NCI-H2171 (cell line): ENCODE data around the gene MFAP3L.
"Not testable (repeated sequence)": the region's sequence is repeated elsewhere in the genome, so short reads cannot be mapped to it uniquely, and the experiment has no call there.

Experiments used
- DNase-seq: peaks from one replicate; lab custom pipeline; 2025; lab: John Stamatoyannopoulos, UW

The MFAP3L gene

DNA sequence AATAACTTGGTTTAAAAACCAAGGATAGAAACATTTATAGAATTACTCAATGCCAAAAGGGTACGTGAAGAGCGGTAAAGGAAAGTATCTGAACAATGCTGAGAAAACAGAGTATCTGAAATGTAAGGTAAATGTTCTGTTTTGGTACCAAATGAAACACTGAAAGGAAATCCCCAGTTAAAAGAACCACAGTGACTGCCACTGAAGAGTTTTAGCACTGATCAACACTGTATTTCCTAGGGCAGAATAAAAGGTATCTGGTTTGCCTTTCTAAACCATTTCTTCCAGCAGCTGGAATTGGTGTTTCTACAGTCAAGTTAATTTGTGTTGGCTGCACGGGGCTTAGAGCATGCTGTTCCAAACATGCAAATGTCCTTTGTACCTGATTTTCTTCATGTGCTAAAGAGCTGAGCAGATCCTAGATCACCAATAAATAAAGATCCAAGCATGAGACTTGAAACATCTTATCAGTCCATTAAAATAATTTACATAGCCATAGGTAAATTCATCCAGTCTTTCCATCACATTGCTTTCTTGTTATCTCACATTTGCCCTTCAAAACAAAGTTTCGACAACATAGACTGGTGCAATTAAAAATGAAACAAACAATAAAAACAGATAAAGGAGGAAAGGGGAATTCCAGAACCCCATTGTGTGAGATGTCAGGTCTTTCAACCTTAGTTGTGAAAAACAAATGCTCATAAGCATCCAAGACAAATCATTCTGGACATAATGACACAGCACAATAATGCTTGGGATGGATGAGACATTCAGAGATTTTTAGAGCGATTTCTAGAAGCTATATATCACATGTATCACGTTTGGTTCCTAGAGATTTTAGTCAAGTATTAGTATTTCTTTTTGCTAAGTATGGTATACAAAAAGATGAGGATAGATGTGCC, 38.6 kb downstream of the MFAP3L start:
- no peak for DNase-seq

DNA sequence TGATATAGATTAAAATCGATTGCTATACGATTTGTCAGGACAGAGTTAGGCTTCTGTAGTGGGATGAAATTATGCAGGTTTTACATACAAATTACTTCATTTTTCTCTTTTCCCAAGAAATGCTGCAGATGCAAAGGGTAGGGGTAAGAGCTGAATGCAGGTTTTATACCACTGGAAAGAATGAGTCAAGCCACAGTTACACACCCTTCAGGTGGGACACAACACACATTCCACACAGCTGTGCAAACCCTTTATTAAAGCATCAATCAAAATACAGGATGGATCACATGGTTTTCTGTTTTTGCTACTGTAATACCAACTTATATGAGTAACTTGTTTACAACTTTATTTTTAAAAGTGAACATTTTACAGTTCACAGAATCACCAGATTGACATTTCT, 39.8 kb downstream of the MFAP3L start:
- no peak for DNase-seq

DNA sequence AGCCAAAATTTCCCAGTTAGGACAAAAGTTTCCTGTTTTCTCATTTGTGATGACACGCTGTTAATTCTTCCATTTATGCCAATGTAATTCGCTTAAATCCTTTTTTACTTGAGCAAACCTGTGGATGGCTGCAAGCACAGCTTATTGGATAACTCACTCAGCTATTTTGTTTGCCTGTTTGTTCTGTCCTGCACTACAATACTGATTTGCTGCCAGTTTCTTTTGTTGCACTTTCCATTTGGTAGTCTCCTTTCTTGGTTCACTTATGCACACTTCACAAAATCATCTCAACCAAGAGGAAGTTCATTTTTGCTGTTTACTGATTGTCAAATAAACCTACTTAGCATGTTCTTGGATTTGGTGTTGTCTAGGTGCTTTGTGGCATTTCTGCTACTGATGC, 40.3 kb downstream of the MFAP3L start:
- no peak for DNase-seq

DNA sequence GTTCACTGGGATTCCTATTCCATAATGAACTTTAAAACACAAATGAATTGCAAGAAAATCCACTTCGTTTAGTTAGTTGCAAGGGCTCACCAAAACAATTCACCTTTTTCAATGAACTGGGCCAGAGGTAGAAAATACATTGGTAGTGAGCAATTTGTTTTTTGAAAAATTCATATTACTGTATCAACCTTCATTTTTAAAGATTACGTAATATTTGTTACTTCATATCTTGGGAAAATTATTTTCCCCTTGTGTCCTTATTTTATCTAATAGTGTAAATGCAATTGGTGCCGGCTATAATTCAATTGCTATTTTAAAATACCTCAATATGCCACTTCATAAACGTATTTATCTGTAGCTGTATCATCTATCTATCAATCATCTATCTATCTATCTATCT, 41.5 kb downstream of the MFAP3L start:
- DNase-seq = no peak

DNA sequence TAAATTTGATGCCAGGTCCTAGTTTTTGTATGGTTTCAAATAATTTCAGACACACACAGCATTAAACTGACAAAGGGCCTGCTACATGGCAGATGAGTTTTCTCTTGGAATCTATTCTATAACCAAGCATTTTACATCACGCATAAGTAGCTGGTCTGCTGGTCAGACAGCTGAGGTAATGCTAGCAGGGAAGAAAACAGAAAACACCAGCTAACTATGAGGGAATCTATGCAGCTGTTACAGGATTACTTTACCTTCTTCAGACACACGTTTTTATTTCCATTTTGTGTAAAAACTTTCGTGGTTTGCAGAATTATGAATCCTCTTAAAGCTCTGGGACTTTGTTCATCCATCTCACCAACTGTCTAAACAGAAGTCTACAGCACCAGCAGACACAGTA, 42.0 kb downstream of the MFAP3L start:
- no peak for DNase-seq

DNA sequence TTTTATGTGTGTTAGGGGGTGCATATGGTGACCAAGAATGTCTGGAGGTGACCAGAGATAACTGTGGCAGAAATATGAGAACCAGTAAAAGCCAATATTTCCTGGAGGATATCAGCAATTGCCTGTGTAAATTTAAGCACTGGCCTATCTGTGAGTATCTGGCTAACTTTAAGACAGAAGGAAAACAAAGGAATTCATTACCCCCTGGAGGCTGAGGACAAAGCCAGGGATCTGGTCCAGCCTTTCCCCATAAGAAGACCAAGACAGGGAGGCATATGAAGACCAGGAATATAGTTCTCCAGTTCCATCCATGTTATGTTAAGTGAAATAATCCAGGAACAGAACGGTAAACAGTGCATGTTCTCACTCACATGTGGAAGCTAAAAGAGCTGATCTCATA, 49.2 kb downstream of the MFAP3L start:
- DNase-seq = no peak

DNA sequence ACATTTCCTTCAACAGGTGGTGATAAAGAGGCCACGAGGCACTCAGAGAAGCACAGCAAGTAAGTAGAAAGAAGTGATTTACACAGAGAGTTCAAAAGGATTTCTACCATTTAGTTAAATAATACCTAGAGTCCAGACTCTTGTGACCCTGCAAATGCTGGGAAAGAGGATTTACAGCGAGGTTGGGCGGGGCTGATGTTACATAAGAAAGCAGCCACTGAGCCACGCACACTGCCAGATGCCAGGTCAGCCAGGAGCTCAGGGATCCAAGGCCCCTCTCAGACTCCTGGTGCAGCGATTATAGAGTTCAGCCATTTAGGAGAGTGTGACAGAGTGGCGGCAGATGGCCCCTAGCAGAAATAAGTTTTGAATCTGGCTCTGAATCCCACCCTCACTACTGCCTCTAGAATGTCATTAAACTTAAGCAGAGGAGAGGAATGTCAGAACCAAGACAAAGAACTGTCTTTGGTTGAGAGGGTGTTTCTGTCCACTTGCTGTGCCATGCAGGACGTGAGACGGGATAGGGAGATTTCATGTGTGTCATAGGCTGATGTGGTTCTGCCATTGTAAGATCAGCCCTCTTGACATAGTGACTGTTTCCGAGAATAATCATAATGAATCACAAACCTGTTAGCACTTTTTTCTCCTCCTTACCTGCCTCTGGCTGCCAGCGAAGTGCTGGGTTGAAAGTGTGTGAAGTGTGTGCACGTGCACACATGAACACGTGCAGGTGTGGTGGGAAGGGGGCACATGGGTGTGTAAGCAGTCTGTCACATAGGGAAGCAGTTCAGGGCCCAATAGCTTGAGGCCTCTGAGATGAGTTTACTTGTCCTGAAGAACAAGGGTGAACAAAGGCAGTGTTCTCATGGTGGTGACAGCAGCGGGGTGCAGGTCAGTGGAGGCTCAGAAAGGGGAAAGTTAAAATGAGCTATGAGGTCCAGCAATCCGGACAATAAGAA, 50.1 kb downstream of the MFAP3L start:
- DNase-seq = no peak

DNA sequence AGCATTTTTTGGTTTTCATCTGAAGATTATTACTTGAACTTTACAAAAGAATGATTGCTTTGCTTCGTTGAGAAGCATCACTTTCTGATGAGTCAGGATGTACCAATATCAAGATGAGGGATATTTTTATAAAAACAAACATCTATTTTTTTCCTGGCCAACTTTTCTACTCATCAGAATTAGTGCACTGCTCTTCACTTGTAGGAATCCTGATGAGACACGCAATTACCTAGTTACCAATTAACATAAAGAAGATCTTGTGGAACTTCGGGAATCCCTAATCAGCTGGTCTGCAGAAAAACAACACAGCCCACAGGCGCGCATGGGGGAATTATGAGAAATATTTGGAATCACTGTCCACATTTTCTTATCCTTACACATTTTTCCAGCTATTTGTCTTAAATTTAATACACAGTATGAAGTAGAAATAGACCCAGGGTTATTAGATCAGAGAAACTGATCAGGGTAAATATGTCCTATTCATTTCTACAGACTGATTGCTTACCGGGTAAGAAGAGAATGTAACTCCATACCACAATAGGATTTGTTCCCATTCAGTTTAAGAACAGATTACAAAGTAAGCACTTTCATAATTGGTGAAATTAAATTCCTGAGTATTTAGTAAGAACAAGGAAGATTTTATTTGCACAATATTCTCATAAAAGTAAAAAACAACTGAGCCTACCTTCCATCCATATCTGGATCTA, 50.9 kb downstream of the MFAP3L start:
- no peak for DNase-seq

DNA sequence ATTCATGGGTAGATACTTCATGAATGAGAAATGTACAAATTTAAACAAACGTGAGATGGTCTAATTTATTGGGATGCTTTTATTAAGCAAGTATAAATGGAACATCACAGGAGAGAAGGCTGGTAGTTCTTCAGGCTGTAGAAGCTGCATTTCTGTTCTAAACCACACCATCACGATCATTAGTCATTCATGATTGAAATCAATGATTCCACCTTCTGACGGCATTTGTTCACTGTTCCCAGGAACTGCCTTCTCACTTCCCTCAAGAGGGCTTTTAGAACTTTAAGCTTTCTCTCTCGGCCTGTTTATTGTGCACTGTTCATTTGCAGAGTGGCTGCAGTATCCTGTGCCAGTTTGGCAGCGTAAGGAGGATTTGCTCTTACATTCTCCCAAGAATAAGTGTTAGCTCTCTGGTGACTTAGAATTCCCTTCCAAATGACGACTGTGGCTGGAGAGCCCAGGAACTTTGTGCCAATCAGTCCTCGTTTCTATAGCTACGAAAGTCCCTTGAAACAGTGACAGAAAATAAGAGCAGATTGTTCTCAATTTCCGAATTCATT, 54.7 kb downstream of the MFAP3L start:
- no peak for DNase-seq

DNA sequence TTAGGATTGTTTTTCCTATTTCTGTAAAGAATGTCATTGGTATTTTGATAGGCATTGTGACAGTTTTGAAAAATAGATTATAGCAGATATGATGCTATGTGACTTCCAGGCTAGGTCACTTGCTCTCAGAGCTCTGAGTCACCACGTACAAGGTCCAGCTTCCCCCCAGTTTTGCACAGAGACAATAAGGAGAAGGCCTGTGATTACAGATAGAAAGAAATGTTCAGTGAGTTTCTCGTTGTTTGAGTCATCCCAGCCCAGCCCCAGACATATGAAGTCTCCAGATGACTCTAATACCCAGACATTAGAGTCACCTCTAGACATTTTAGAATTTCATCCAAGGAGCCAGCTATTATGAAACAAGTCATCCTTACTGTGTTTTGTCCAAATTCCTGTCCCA, 57.2 kb downstream of the MFAP3L start:
- DNase-seq = no peak

DNA sequence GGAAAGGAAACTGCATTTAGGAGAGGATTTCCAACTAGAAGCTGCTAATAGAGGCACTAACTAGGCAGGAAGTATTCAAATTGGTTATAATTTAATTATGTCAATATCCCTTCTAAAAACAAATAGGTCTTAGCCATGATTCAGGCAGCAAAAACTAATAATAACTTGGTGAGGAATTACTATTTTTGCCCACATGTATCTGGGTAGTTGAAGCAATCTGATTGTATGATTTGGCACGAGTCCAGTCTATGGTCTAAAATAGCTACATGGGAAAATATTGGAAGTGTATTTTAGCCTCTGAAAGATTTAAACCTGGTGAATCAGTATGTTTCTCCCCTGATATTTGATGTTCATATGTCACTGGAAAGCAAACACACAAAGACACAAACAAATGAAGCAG, 62.2 kb downstream of the MFAP3L start:
- no peak for DNase-seq

DNA sequence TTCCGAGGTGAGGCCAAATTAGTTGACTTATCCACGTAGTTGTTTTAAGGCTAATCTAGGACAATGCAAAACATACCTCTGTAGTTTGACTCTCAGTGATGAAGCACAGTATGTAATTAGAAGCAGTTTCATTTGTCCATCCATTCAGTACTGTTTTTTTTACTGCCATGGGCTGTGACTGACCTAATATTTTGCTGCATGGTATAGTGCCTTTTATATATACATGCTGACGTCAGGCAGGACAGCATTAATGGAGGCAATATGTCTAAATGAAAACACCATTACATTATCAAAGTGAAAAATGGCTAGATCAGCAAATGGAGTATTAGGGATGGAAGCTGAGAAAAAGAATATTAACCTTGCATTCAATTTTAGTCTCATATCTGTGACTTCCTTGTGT, 66.9 kb downstream of the MFAP3L start:
- DNase-seq = no peak

DNA sequence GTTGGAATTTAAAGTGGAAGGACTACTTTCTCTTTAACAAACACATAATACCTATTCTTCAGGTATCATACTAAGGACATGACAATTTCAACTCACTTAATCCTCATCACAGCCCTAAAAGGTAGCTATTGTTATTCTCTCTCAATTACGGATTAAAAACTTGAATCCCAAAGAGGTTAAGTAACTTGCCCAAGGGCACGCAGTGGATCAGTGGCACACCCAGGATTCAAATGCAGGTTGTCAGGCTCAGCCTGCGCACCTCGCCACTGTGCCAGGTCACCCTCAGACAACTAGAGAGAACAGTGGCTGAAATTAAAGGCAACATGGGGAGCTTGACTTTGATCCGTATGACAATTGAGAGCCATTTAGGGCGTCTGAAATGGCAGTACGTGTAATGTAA, 67.6 kb downstream of the MFAP3L start:
- DNase-seq = no peak

DNA sequence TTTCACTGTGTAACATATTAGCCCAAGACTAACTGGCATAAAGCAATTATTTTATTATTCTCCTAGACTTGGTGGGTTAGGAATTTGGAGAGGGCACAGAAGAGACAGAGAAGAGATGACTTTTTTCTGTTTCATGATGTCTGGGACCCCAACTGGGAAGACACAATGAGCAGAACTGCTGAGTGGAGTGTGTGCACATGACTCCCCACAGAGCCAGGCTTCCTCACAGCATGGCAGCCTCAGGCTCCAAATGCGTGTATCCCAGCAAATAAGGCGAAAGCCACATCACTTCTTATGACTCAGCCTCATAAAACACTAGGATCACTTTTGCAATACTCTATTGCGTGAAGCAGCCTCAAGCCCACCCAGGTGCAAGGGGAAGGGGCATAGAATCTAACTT, 68.4 kb downstream of the MFAP3L start:
- DNase-seq = no peak

DNA sequence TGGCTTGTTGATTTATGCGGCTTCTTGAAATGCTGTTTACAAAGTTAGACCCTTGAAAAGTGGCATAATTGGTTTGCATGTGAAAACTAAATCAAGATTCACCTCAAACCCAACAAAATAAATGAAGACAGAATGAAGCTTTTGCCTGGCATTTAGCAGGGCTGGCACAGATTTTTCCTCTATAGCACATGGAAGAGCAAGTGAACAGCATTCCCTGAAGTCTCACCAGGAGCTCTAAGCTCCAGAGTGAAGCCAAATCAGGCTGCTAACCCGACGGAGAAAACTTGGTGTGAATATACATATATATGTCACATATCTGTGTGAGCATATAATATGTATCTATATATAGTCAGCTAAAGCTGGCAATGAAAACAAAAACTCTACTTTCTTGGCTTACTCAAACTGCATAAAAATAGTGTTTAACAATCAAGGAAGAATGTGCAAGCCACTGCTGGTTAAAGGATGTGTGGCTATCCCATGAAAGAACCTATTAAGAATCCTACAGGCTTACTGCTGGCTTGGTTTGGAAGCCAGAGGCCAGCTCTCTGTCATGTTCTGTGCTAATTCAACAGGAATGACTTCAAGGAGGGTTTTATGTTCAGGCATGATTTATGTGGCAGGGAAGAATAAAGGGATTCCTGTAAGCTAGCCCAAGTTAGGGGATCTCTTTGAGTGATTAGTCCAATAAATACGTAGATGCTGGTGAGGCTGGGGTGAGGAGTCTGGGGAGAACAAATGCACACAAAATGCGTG, 69.9 kb downstream of the MFAP3L start:
- no peak for DNase-seq

DNA sequence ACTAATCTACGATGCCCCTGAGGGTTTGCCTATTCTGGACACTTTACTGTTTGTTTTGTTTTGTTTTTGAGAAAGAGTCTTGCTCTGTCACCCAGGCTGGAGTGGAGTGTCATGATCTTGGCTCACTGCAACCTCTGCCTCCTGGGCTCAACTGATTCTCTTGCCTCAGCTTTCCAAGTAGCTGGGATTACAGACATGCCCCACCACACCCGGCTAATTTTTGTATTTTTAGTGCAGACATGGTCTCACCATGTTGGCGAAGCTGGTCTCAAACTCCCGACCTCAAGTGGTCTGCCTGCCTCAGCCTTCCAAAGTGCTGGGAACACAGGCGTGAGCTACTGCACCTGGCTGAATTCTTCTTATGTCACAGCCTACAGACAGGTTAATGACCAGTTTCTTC, 70.7 kb downstream of the MFAP3L start:
- no peak for DNase-seq

DNA sequence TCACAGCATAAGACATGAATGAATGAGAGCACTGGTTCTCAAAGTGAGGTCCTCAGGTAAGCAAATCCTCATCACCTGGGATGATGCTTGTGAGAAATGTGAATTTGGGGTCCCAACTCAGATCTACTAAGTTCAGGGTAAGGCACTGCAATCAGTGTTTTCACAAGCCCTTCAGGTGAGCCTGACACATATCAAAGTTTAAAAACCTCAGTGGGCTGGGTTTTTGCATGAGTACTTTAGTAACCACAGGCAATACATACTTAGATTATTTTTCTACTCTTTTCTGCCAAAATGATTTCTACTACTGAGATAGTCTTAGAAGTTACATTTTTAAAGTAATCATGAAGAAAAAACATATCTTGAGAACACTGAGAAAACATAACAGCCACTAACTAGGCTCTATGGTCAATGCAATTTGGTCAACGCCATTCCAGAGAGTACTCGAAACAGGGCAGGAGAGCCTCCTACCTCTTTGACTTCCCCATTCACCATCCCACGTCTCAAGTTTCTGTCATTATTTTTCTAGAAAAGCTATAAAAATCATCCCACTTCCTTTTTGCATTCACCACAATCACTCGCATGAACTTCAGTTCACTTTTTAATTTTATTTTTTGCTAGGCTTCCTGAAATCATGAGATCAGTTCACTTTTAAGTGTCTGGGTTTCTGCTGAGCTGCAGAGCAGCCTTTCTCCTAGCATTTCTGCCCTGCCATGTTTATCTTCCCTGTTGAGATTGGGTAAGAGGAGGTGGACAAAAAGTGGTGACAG, 73.8 kb downstream of the MFAP3L start:
- no peak for DNase-seq

DNA sequence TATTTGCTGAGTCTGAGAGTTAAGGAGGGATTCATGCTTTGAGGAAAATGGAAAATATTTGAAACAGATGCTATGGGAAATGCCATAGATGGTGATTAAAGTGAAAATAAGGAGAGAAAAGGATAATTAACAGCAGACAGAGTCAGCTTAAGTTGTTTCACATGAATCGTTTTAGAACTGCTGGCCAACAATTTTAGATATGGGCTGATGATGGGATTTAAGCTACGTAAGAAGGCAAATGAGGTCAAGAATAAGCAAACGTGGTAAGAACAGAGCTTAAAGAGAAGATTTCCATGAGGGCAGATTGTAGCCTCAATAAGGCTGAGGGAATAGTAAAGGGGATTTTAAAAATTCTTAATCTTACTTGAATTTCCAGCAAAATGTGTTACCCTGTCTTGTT, 77.9 kb downstream of the MFAP3L start:
- no peak for DNase-seq

DNA sequence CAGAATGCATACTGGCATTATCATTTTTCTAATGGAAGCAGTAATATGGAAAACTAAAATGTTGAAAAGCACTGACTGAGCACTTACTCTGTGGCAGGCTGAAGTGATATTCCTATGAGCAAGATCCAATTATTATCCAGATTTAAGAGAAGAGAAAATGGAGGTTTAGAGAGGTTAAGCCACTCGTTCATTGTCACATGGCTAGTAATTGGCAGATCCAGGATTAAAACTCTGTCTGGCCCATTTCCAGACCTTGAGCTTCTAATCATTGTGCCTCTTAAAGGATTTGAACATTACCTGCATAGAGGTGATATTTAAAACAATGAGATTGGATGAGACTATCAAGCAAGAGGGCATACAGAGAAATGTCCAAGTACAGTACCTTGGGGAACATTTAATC, 80.6 kb downstream of the MFAP3L start:
- DNase-seq = no peak

DNA sequence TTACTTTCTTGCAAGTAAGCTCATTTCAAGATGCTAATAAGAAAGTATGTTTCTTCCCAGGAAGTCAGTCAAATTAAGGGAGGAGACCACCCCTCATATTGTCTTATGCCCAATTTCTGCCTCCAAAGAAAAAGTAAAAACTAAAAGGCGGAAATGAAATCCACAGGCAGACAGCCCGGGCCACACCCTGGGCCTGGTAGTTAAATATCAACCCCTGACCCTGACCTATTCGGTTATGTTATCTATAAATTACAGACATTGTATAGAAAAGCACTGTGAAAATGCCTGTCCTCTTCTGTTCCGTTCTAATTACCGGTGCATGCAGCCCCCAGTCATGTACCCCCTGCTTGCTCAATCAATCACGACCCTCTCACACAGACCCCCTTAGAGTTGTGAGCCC, 82.6 kb downstream of the MFAP3L start:
- DNase-seq = not testable (repeated sequence)

DNA sequence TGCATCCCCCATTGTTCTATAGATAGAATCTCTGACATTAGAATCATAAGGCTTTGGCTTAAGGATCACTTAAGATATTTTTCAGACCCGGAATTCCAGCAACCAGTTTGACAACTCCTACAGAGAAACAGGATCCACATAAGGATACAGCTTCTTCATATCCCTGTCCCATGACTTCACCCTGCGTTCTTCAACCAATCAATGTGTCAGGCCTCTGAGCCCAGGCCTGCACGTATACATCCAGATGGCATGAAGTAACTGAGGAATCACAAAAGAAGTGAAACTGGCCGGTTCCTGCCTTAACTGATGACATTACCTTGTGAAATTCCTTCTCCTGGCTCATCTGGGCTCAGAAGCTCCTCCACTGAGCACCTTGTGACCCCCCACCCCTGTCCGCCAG, 85.1 kb downstream of the MFAP3L start:
- no peak for DNase-seq
